ENCODE measurements around the gene CACNA2D2. TPM values are rescaled to one million over a fixed set of nuclear protein-coding genes. Genes with fewer than 3 reads are reported as not detected.

Gene CACNA2D2
- total RNA-seq, 1 donor: not detected

GRCh38 chr3:50490424-50490823 lies 13.0 kb downstream of the CACNA2D2 start:
- H2AFZ ChIP-seq (ENCODE audit: low read length): no peak overlapping the region
- no peak overlapping the region for H3K4me2 ChIP-seq (ENCODE audit: insufficient read depth, low read length)
- no peaks in the 10 kb centered on the region for H4K20me1 ChIP-seq (ENCODE audit: insufficient read depth, low read length)
- H3K9me3 ChIP-seq (ENCODE audit: low read depth, low read length): no peaks in the 10 kb centered on the region
- no peaks in the 10 kb centered on the region for H3K36me3 ChIP-seq (ENCODE audit: insufficient read depth, low read length)
- no peaks in the 10 kb centered on the region for H3K79me2 ChIP-seq (ENCODE audit: insufficient read depth, low read length)
- H3K4me3 ChIP-seq (ENCODE audit: insufficient read depth, low read length): no peak overlapping the region
- no peak for TF ChIP-seq CTCF (IDR thresholded peaks at IDR 0.05; ENCODE audit: extremely low read depth, low read depth, low read length)
- no peaks in the 10 kb centered on the region for H3K27me3 ChIP-seq (ENCODE audit: insufficient read depth, low read length)
- H3K27ac ChIP-seq (ENCODE audit: low read depth, low read length): no peak overlapping the region
- H3K4me1 ChIP-seq (ENCODE audit: insufficient read depth, low read length): no peaks in the 10 kb centered on the region
- DNase-seq (ENCODE audit: insufficient read length, low spot score, missing footprints): no peak

- no peaks in the 10 kb centered on the region for H3K9me3 ChIP-seq (ENCODE audit: low read depth, low read length)
- H3K4me2 ChIP-seq (ENCODE audit: insufficient read depth, low read length): no peak overlapping the region
- no peak overlapping the region for H2AFZ ChIP-seq (ENCODE audit: low read length)
- H3K4me3 ChIP-seq (ENCODE audit: insufficient read depth, low read length): no peak overlapping the region
- no peaks in the 10 kb centered on the region for H4K20me1 ChIP-seq (ENCODE audit: insufficient read depth, low read length)
- peak; percentile 88 for DNase-seq (ENCODE audit: insufficient read length, low spot score, missing footprints)
- no peak for TF ChIP-seq CTCF (IDR thresholded peaks at IDR 0.05; ENCODE audit: extremely low read depth, low read depth, low read length)
- no peaks in the 10 kb centered on the region for H3K4me1 ChIP-seq (ENCODE audit: insufficient read depth, low read length)
- no peak overlapping the region for H3K27ac ChIP-seq (ENCODE audit: low read depth, low read length)
- no peaks in the 10 kb centered on the region for H3K27me3 ChIP-seq (ENCODE audit: insufficient read depth, low read length)
- H3K79me2 ChIP-seq (ENCODE audit: insufficient read depth, low read length): no peaks in the 10 kb centered on the region
- no peaks in the 10 kb centered on the region for H3K36me3 ChIP-seq (ENCODE audit: insufficient read depth, low read length)
Observed at GRCh38 chr3:50487181-50487580, 16.3 kb downstream of the CACNA2D2 start.

- Histone ChIP-seq H3K36me3 (ENCODE audit: insufficient read depth, low read length) (no peaks in the 10 kb centered on the region), H3K27ac (ENCODE audit: low read depth, low read length) (no peak overlapping the region), H2AFZ (ENCODE audit: low read length) (no peak overlapping the region), H4K20me1 (ENCODE audit: insufficient read depth, low read length) (no peaks in the 10 kb centered on the region), H3K4me3 (ENCODE audit: insufficient read depth, low read length) (no peak overlapping the region), H3K9me3 (ENCODE audit: low read depth, low read length) (no peaks in the 10 kb centered on the region), H3K4me2 (ENCODE audit: insufficient read depth, low read length) (no peak overlapping the region), H3K79me2 (ENCODE audit: insufficient read depth, low read length) (no peaks in the 10 kb centered on the region), H3K4me1 (ENCODE audit: insufficient read depth, low read length) (no peaks in the 10 kb centered on the region), H3K27me3 (ENCODE audit: insufficient read depth, low read length) (no peaks in the 10 kb centered on the region)
- TF ChIP-seq CTCF (IDR thresholded peaks at IDR 0.05; ENCODE audit: extremely low read depth, low read depth, low read length): no peak
- DNase-seq (ENCODE audit: insufficient read length, low spot score, missing footprints): no peak
Observed at GRCh38 chr3:50486219-50486888, 17.1 kb downstream of the CACNA2D2 start.

GRCh38 chr3:50484722-50485121 lies 18.7 kb downstream of the CACNA2D2 start:
- Histone ChIP-seq H3K4me2 (ENCODE audit: insufficient read depth, low read length) (no peak overlapping the region), H3K27me3 (ENCODE audit: insufficient read depth, low read length) (no peaks in the 10 kb centered on the region), H3K4me1 (ENCODE audit: insufficient read depth, low read length) (no peaks in the 10 kb centered on the region), H3K9me3 (ENCODE audit: low read depth, low read length) (no peaks in the 10 kb centered on the region), H3K36me3 (ENCODE audit: insufficient read depth, low read length) (no peaks in the 10 kb centered on the region), H2AFZ (ENCODE audit: low read length) (no peak overlapping the region), H3K27ac (ENCODE audit: low read depth, low read length) (no peak overlapping the region), H3K79me2 (ENCODE audit: insufficient read depth, low read length) (no peaks in the 10 kb centered on the region), H4K20me1 (ENCODE audit: insufficient read depth, low read length) (no peaks in the 10 kb centered on the region), H3K4me3 (ENCODE audit: insufficient read depth, low read length) (no peak overlapping the region)
- no peak for TF ChIP-seq CTCF (IDR thresholded peaks at IDR 0.05; ENCODE audit: extremely low read depth, low read depth, low read length)
- no peak for DNase-seq (ENCODE audit: insufficient read length, low spot score, missing footprints)
